Measurements from ENCODE around the gene TFDP2. TPM values are rescaled to one million over a fixed set of nuclear protein-coding genes. Genes with fewer than 3 reads are reported as not detected.

Gene TFDP2
- total RNA-seq, 4 donors from 2014 or later: 30.5 to 75.9 (median 43.0) TPM

DNA sequence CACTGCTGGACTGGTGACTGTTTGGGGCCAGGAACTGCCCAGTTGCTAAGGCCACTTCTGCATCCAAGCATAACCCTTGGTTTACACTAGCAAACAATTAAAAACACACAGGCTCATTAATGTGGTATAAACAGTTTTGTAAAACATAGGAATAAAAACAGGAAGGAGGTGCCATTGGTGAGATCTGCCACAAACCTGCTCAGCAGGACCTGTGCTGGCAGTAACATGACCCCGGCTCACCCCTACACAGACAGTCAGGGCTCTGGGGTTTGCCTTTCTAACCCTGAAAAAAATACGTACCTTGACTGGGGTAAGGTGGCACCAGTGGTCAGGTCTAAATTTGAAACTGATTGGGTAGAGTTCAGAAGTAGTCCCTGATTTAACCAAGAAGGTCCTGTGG, 196.7 kb downstream of the TFDP2 start:
- no peak for ATAC-seq (ENCODE audit: low FRiP score)
- TF ChIP-seq, protein P1, sequence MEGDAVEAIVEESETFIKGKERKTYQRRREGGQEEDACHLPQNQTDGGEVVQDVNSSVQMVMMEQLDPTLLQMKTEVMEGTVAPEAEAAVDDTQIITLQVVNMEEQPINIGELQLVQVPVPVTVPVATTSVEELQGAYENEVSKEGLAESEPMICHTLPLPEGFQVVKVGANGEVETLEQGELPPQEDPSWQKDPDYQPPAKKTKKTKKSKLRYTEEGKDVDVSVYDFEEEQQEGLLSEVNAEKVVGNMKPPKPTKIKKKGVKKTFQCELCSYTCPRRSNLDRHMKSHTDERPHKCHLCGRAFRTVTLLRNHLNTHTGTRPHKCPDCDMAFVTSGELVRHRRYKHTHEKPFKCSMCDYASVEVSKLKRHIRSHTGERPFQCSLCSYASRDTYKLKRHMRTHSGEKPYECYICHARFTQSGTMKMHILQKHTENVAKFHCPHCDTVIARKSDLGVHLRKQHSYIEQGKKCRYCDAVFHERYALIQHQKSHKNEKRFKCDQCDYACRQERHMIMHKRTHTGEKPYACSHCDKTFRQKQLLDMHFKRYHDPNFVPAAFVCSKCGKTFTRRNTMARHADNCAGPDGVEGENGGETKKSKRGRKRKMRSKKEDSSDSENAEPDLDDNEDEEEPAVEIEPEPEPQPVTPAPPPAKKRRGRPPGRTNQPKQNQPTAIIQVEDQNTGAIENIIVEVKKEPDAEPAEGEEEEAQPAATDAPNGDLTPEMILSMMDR (IDR thresholded peaks at IDR 0.05): no peak
- DNase-seq (ENCODE audit: low spot score): no peak

DNA sequence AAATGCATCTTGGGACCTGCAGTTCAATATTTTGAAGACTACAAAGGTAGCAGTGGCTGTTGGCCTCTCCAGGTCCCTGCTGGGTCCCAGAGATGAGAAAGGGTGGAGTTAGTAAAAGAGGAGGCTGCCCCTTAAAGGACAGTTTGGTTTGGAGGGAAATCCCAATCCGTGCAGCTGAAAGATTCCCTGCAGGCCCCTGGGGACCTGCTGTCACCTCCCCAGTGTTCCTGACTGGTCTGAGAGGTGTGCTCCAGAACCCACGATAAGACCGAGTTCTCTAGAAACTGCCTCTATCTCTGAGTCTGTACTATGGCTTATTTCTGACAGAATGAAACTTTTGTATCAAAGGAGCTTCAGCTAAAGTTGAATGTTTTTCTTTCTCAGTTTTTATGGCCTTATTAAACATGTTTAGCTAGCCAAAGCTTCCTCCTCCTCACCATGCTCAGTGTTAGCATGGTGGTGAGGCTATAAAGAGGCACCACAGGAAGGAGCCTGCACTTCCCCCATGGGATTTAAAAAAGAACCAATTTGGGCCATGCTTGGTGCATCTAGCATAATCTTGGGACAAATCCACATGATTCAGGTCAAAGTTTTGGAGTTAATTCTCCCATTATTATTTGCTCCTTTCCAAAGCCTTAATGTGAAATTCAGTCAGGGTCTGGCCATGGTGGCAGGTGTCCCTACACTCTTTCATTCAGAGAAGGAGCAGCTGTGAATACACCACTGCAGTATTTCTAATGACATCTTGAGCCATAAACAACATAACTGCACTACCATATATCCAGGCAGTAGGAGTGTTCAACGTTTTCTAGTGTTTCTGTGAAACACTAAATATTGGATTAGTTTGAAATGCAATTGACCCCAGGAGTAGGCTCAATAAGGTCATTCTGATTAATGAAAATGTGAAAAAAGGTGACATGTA, 198.5 kb downstream of the TFDP2 start:
- TF ChIP-seq, protein P1 (IDR thresholded peaks at IDR 0.05): no peak
- ATAC-seq (ENCODE audit: low FRiP score): no peak
- no peak for DNase-seq (ENCODE audit: low spot score)

DNA sequence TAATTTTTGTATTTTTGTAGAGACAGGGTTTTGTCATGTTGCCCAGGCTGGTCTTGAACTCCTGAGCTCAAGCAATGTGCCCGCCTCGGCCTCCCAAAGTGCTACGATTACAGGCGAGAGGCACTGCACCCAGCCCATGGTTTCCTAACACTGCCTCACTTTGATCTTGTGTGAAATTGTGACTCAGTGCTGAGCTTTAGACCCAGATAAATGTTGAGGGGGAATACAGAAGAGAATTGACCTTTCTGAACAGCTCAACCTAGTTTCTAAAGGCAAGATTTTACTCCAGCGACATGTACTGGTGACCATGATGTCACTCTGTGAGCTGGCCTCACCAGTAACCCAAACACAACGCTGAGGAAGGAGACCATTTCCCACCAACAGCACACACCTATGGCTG, 199.4 kb downstream of the TFDP2 start:
- no peak for DNase-seq (ENCODE audit: low spot score)
- no peak for ATAC-seq (ENCODE audit: low FRiP score)
- TF ChIP-seq, protein P1 (IDR thresholded peaks at IDR 0.05): no peak

DNA sequence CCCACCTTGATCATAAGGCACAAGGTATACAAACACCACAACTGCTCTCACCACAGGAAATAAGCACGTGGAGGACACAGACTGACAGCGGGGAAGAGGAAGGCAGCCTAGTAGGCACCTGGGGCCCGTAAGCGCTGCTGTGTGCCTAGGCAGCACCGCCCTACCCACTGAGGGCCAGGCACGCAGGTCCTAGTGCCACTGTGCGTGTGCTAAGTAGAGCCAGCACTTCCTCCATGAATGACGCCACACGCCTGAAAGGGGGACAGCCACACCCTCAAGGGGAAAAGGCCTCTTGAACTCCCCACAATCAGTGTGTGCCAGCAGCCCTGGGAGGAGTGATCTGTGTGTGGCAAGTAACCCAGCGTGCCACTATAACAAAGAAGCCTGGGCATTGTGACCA, 199.9 kb downstream of the TFDP2 start:
- DNase-seq (ENCODE audit: low spot score): no peak
- no peak for ATAC-seq (ENCODE audit: low FRiP score)

DNA sequence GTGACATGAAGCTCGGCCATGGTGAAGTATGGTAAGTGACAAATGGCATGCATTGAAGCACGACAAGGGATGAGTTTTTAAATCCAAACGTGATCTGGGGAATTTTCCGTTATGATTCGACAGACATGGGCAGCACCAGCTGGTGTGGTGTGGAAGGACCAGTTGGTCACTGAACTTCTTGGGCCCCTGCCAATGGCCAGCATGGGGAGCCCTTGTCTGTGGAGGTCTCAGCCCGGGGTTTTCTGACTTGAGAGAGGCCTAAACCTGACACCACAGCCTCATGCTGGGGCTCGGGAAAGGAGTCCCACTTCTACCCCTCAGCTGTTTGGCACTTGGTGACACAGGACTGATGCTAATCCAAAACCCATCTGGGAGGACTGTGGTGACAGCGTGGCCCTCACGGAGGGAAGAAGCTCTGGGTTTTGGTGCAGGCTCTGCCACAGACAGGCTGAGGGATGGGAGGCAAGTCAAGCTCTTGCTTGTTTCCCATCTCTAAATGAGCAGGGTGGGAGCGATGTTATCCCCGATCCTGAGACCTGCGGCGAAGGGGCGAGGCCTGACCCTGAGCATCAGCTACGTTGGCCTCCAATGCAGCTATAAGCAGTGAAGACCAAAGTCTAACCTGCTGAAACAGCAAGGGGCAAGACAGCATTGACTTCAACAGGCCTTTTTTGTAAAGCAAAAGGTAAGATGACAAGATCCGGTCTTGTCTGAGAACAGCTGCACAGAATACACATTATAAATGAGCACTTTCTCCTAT, 203.4 kb downstream of the TFDP2 start:
- TF ChIP-seq, protein P1 (IDR thresholded peaks at IDR 0.05): no peak
- no peak for DNase-seq (ENCODE audit: low spot score)
- ATAC-seq (ENCODE audit: low FRiP score): no peak

More for the DNA sequence above, 199.9 kb downstream of the TFDP2 start:
- TF ChIP-seq, protein P1 (IDR thresholded peaks at IDR 0.05): no peak

DNA sequence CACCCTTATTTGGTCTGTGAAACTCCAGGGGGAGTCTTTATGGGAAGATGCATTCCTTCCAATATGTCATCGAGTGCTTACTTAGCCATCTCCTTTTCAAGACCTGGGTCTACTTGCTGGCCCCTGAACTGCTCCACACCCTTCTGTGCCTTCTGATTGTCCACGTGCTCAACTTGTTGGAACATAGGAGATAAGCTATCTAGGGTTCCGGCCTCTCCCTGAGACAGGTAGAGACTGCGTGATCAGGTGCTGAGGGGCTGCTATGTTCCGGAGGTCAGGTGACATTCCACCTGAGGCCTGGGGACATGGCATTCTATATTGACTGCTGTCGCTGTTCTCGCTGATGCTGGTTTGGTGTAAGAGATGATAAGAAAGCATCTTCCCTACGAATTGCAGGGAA, 207.3 kb downstream of the TFDP2 start:
- DNase-seq (ENCODE audit: low spot score) (no peak), ATAC-seq (ENCODE audit: low FRiP score) (no peak)
- TF ChIP-seq, protein P1 (IDR thresholded peaks at IDR 0.05): no peak
